ENCODE results near the gene SLC10A3. TPM values are rescaled to one million over a fixed set of nuclear protein-coding genes. Genes with fewer than 3 reads are reported as not detected.

SLC10A3 gene
- total and polyA plus RNA-seq, 2 donors (not counting 1 experiment from before 2014, with no cell fraction given): 15.2 to 16.0 TPM

DNA sequence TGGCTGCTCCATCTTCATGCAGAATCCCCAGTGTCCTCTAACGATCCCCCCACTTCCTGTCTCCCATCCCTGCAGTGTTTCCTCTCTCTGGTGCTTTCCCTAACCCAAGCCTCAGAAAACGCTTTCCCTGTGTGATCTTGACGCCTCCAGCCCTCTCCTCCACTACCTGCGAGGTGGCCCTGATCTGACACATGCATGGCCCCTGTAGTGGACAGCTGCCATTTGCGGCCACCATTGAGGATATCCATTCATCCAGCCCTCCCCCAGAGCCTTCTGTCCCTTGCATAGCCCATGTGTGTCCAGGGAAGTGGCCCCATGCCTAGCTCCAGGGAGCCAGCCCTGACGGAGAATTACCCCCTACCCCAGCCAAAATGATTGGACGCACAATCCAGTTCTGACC, 7.1 kb downstream of the SLC10A3 start:
- H3K36me3 ChIP-seq (ENCODE audit: control insufficient read depth, insufficient read depth, low read length): peaks cover 1% of the 10 kb centered on the region
- H2AFZ ChIP-seq (ENCODE audit: low read length): no peak overlapping the region
- no peak overlapping the region for H3K4me2 ChIP-seq (ENCODE audit: extremely low read depth, insufficient read depth, low read length)
- no peaks in the 10 kb centered on the region for H4K20me1 ChIP-seq (ENCODE audit: control insufficient read depth, extremely low read depth, insufficient read depth, low read length)
- DNase-seq (ENCODE audit: low read depth in 2 of 2): no peak
- H3K27me3 ChIP-seq (ENCODE audit: control insufficient read depth, insufficient read depth, low read length): no peaks in the 10 kb centered on the region
- no peak overlapping the region for H3K4me3 ChIP-seq (replicated peaks in 1 of 4; ENCODE audit: control extremely low read depth in 1 of 4, insufficient read depth in 1 of 4, low read depth in 3 of 4, low read length in 4 of 4)
- no peak for TF ChIP-seq EZH2 (IDR thresholded peaks at IDR 0.05; ENCODE audit: low read length, missing control alignments)
- TF ChIP-seq, protein P1, sequence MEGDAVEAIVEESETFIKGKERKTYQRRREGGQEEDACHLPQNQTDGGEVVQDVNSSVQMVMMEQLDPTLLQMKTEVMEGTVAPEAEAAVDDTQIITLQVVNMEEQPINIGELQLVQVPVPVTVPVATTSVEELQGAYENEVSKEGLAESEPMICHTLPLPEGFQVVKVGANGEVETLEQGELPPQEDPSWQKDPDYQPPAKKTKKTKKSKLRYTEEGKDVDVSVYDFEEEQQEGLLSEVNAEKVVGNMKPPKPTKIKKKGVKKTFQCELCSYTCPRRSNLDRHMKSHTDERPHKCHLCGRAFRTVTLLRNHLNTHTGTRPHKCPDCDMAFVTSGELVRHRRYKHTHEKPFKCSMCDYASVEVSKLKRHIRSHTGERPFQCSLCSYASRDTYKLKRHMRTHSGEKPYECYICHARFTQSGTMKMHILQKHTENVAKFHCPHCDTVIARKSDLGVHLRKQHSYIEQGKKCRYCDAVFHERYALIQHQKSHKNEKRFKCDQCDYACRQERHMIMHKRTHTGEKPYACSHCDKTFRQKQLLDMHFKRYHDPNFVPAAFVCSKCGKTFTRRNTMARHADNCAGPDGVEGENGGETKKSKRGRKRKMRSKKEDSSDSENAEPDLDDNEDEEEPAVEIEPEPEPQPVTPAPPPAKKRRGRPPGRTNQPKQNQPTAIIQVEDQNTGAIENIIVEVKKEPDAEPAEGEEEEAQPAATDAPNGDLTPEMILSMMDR (conservative IDR thresholded peaks at IDR 0.05 in 1 of 2, IDR thresholded peaks at IDR 0.05 in 1 of 2; ENCODE audit: low read depth in 1 of 2, low read length in 2 of 2): no peak
- H3K9ac ChIP-seq (ENCODE audit: insufficient read depth, low read length): no peak overlapping the region
- H3K4me1 ChIP-seq (ENCODE audit: control insufficient read depth, extremely low read depth, insufficient read depth, low read length): no peaks in the 10 kb centered on the region
- no peaks in the 10 kb centered on the region for H3K9me3 ChIP-seq (ENCODE audit: control insufficient read depth, insufficient read depth, low read depth, low read length)
- H3K79me2 ChIP-seq (ENCODE audit: control insufficient read depth, insufficient read depth, low read length): no peaks in the 10 kb centered on the region
- no peak overlapping the region for H3K27ac ChIP-seq (ENCODE audit: insufficient read depth, low read length)

DNA sequence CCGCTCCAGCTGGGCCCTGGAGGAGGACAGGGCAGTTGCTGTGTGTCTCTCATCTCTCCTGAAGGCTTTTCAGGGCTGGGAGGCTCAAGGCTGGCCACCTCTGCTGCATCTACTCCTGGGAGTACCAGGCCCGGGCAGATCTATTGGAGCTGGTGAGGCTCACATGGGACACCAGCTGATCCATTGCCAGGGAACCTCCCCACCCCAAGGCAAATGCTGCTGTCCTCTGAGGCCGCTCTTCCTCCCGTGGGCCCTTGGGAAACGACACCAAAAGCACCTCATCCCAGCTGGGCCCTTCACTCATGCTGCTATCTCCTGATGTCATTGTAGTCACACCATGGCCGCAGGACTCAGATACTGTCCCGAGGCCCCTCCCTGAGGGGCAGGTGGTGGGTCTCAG, 7.6 kb downstream of the SLC10A3 start:
- H3K9ac ChIP-seq (ENCODE audit: insufficient read depth, low read length): no peak overlapping the region

DNA sequence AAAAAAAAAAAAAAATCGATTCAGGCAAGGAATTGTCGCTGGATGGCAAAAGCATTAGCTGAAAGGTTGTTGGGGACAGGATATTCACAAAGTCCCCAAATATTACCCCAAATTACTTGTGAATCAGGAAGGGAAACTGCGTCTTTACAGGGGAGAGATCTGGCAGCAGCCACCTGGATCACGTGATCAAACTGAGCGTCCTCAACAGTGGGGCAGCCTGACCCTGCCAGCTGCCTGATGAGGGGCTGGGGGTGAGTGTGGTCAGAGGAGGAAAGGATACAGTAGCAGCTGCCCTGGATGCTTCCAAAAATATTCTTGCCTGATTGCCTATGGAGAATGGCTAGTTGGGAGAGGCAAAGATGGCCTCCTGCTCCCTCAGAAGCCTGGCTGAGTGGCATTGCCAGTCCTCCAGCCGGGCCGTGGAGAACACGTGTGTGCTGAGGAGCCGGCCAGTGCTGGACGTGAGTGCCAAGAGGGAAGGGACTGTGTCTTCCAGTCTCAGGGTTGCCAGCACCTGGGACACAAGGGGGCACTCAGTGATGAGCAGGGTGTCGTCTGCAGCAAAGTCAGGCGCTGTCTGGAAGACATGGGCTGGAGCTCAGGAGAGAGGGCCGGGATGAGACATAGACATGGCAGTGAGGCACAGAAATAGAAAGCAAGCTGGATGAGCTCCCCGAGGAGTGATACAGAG, 8.4 kb downstream of the SLC10A3 start:
- Histone ChIP-seq H3K27me3 (ENCODE audit: control insufficient read depth, insufficient read depth, low read length) (no peaks in the 10 kb centered on the region), H3K9me3 (ENCODE audit: control insufficient read depth, insufficient read depth, low read depth, low read length) (no peaks in the 10 kb centered on the region)

More for the DNA sequence above, 7.6 kb downstream of the SLC10A3 start:
- H3K4me1 ChIP-seq (ENCODE audit: control insufficient read depth, extremely low read depth, insufficient read depth, low read length): no peaks in the 10 kb centered on the region
- no peaks in the 10 kb centered on the region for H3K79me2 ChIP-seq (ENCODE audit: control insufficient read depth, insufficient read depth, low read length)
- no peaks in the 10 kb centered on the region for H3K9me3 ChIP-seq (ENCODE audit: control insufficient read depth, insufficient read depth, low read depth, low read length)
- no peaks in the 10 kb centered on the region for H4K20me1 ChIP-seq (ENCODE audit: control insufficient read depth, extremely low read depth, insufficient read depth, low read length)
- no peak overlapping the region for H3K27ac ChIP-seq (ENCODE audit: insufficient read depth, low read length)
- no peak overlapping the region for H3K4me2 ChIP-seq (ENCODE audit: extremely low read depth, insufficient read depth, low read length)
- no peaks in the 10 kb centered on the region for H3K36me3 ChIP-seq (ENCODE audit: control insufficient read depth, insufficient read depth, low read length)
- no peak overlapping the region for H2AFZ ChIP-seq (ENCODE audit: low read length)
- H3K27me3 ChIP-seq (ENCODE audit: control insufficient read depth, insufficient read depth, low read length): no peaks in the 10 kb centered on the region
- no peak overlapping the region for H3K4me3 ChIP-seq (replicated peaks in 1 of 4; ENCODE audit: control extremely low read depth in 1 of 4, insufficient read depth in 1 of 4, low read depth in 3 of 4, low read length in 4 of 4)
- no peak for TF ChIP-seq EZH2 (IDR thresholded peaks at IDR 0.05; ENCODE audit: low read length, missing control alignments)
- TF ChIP-seq, protein P1 (conservative IDR thresholded peaks at IDR 0.05 in 1 of 2, IDR thresholded peaks at IDR 0.05 in 1 of 2; ENCODE audit: low read depth in 1 of 2, low read length in 2 of 2): no peak
- no peak for DNase-seq (ENCODE audit: low read depth in 2 of 2)

More for the DNA sequence above, 8.4 kb downstream of the SLC10A3 start:
- Histone ChIP-seq H3K4me2 (ENCODE audit: extremely low read depth, insufficient read depth, low read length) (no peak overlapping the region), H2AFZ (ENCODE audit: low read length) (no peak overlapping the region), H4K20me1 (ENCODE audit: control insufficient read depth, extremely low read depth, insufficient read depth, low read length) (no peaks in the 10 kb centered on the region), H3K4me1 (ENCODE audit: control insufficient read depth, extremely low read depth, insufficient read depth, low read length) (no peaks in the 10 kb centered on the region), H3K4me3 (replicated peaks in 1 of 4; ENCODE audit: control extremely low read depth in 1 of 4, insufficient read depth in 1 of 4, low read depth in 3 of 4, low read length in 4 of 4) (no peak overlapping the region), H3K36me3 (ENCODE audit: control insufficient read depth, insufficient read depth, low read length) (no peaks in the 10 kb centered on the region), H3K27ac (ENCODE audit: insufficient read depth, low read length) (no peak overlapping the region), H3K9ac (ENCODE audit: insufficient read depth, low read length) (no peak overlapping the region), H3K79me2 (ENCODE audit: control insufficient read depth, insufficient read depth, low read length) (no peaks in the 10 kb centered on the region)
- DNase-seq (ENCODE audit: low read depth in 2 of 2): no peak
- TF ChIP-seq, protein P1 (conservative IDR thresholded peaks at IDR 0.05 in 1 of 2, IDR thresholded peaks at IDR 0.05 in 1 of 2; ENCODE audit: low read depth in 1 of 2, low read length in 2 of 2): no peak
- TF ChIP-seq EZH2 (IDR thresholded peaks at IDR 0.05; ENCODE audit: low read length, missing control alignments): no peak
